Skeletal muscle satellite cell (primary cell): ENCODE data around the gene ATG9A.

Experiments used
- H3K27me3 ChIP-seq: 2 replicates; pipeline ENCODE4 v1.7.0; 2013; ENCODE audit warnings: low read length; ENCODE audit not compliant: control insufficient read depth, insufficient read depth
- H3K36me3 ChIP-seq: 2 replicates; pipeline ENCODE4 v1.7.0; 2013; ENCODE audit warnings: mild to moderate bottlenecking, control low read depth, low read length; ENCODE audit not compliant: insufficient read depth
- H3K4me1 ChIP-seq: 2 replicates; pipeline ENCODE4 v1.7.0; 2013; ENCODE audit warnings: low read length; ENCODE audit not compliant: control insufficient read depth, insufficient read depth
- H3K4me2 ChIP-seq: 2 replicates; pipeline ENCODE4 v1.7.0; 2013; ENCODE audit warnings: mild to moderate bottlenecking, low read length
- H3K4me3 ChIP-seq: 2 replicates; pipeline ENCODE4 v1.7.0; 2013; ENCODE audit warnings: low read length
- H3K9ac ChIP-seq: 2 replicates; pipeline ENCODE4 v1.7.0; 2013; ENCODE audit warnings: mild to moderate bottlenecking, low read depth, low read length, moderate library complexity
- H3K9me3 ChIP-seq: replicated peaks from 2 replicates; pipeline ENCODE4 v1.7.0; 2013; ENCODE audit warnings: mild to moderate bottlenecking, control low read depth, low read length

ATG9A gene

GRCh38 chr2:219218732-219219701 is 10.4 kb downstream of the ATG9A start, which contains the start of gene ABCB6:
ABCB6 (minus strand) TSS chr2:219218958; CDS start chr2:219218673, 285 bp downstream.
- H3K36me3 ChIP-seq = peaks cover 53% of the 10 kb centered on the region
- H3K4me1 ChIP-seq = peaks cover 31% of the 10 kb centered on the region
- H3K4me2 ChIP-seq = peak within 1 kb of the TSS; percentile 93
- peak within 1 kb of the TSS; percentile 71 for H3K4me3 ChIP-seq
- no peaks in the 10 kb centered on the region for H3K27me3 ChIP-seq
- no peaks in the 10 kb centered on the region for H3K9me3 ChIP-seq
- H3K9ac ChIP-seq = peak within 1 kb of the TSS; percentile 71

GRCh38 chr2:219218217-219218731 is 11.2 kb downstream of the ATG9A start:
- H3K4me1 ChIP-seq = peaks cover 31% of the 10 kb centered on the region
- H3K27me3 ChIP-seq = no peaks in the 10 kb centered on the region
- H3K9ac ChIP-seq = peak overlapping the region; percentile 71
- H3K4me2 ChIP-seq = peak overlapping the region; percentile 93
- H3K9me3 ChIP-seq = no peaks in the 10 kb centered on the region
- H3K4me3 ChIP-seq = peak overlapping the region; percentile 71
- H3K36me3 ChIP-seq = peaks cover 53% of the 10 kb centered on the region

GRCh38 chr2:219216535-219216915 is 12.9 kb downstream of the ATG9A start:
- H3K36me3 ChIP-seq = peaks cover 52% of the 10 kb centered on the region
- H3K9me3 ChIP-seq = no peaks in the 10 kb centered on the region
- peaks cover 31% of the 10 kb centered on the region for H3K4me1 ChIP-seq
- no peak overlapping the region for H3K9ac ChIP-seq
- no peaks in the 10 kb centered on the region for H3K27me3 ChIP-seq
- no peak overlapping the region for H3K4me2 ChIP-seq
- H3K4me3 ChIP-seq = no peak overlapping the region

- Histone ChIP-seq H3K9me3 (no peaks in the 10 kb centered on the region), H3K9ac (no peak overlapping the region), H3K4me3 (no peak overlapping the region), H3K27me3 (no peaks in the 10 kb centered on the region), H3K4me1 (peaks cover 31% of the 10 kb centered on the region), H3K4me2 (no peak overlapping the region), H3K36me3 (peaks cover 50% of the 10 kb centered on the region)
Measured at GRCh38 chr2:219215871-219216534, 13.4 kb downstream of the ATG9A start.

GRCh38 chr2:219214786-219215185 is 14.7 kb downstream of the ATG9A start:
- Histone ChIP-seq H3K27me3 (no peaks in the 10 kb centered on the region), H3K9ac (no peak overlapping the region), H3K4me3 (no peak overlapping the region), H3K4me1 (peaks cover 30% of the 10 kb centered on the region), H3K36me3 (peaks cover 51% of the 10 kb centered on the region), H3K9me3 (no peaks in the 10 kb centered on the region), H3K4me2 (no peak overlapping the region)

GRCh38 chr2:219214141-219214540 is 15.3 kb downstream of the ATG9A start:
- peaks cover 24% of the 10 kb centered on the region for H3K4me1 ChIP-seq
- H3K9ac ChIP-seq = no peak overlapping the region
- H3K9me3 ChIP-seq = no peaks in the 10 kb centered on the region
- H3K4me2 ChIP-seq = no peak overlapping the region
- H3K36me3 ChIP-seq = peaks cover 55% of the 10 kb centered on the region
- H3K27me3 ChIP-seq = no peaks in the 10 kb centered on the region
- no peak overlapping the region for H3K4me3 ChIP-seq

- Histone ChIP-seq H3K4me1 (peaks cover 18% of the 10 kb centered on the region), H3K4me3 (no peak overlapping the region)
Measured at GRCh38 chr2:219213486-219214071, 15.9 kb downstream of the ATG9A start.

GRCh38 chr2:219213026-219213415 is 16.4 kb downstream of the ATG9A start:
- Histone ChIP-seq H3K27me3 (no peaks in the 10 kb centered on the region), H3K4me3 (no peak overlapping the region), H3K9ac (no peak overlapping the region), H3K36me3 (peaks cover 65% of the 10 kb centered on the region), H3K4me1 (peaks cover 18% of the 10 kb centered on the region), H3K4me2 (no peak overlapping the region), H3K9me3 (no peaks in the 10 kb centered on the region)

More at GRCh38 chr2:219213486-219214071, 15.9 kb downstream of the ATG9A start:
- no peak overlapping the region for H3K4me2 ChIP-seq
- H3K36me3 ChIP-seq = peaks cover 61% of the 10 kb centered on the region
- H3K9me3 ChIP-seq = no peaks in the 10 kb centered on the region
- H3K9ac ChIP-seq = no peak overlapping the region
- no peaks in the 10 kb centered on the region for H3K27me3 ChIP-seq

- Histone ChIP-seq H3K27me3 (no peaks in the 10 kb centered on the region), H3K4me3 (no peak overlapping the region), H3K9ac (no peak overlapping the region), H3K4me1 (peaks cover 18% of the 10 kb centered on the region), H3K36me3 (peaks cover 62% of the 10 kb centered on the region), H3K4me2 (no peak overlapping the region), H3K9me3 (no peaks in the 10 kb centered on the region)
Measured at GRCh38 chr2:219210886-219211362, 18.5 kb downstream of the ATG9A start.

- Histone ChIP-seq H3K4me1 (peaks cover 19% of the 10 kb centered on the region), H3K4me3 (no peak overlapping the region), H3K27me3 (no peaks in the 10 kb centered on the region), H3K4me2 (no peak overlapping the region), H3K9ac (no peak overlapping the region), H3K9me3 (no peaks in the 10 kb centered on the region), H3K36me3 (peaks cover 62% of the 10 kb centered on the region)
Measured at GRCh38 chr2:219210196-219210885, 19.1 kb downstream of the ATG9A start.
